Kidney (tissue), 14 donors: ENCODE data around the gene HP. TPM values are rescaled to one million over a fixed set of nuclear protein-coding genes. Genes with fewer than 3 reads are reported as not detected.

ENCODE experiments used
- DNase-seq, 5 donors: peaks; one replicate each; pipeline ENCODE4 v3.0.0-alpha.2; 2013 to 2020
- FAIRE-seq: peaks from 2 replicates; lab custom pipeline; 2012; peaks lifted over from hg19 to GRCh38; lab: Jason Lieb, UNC
- H3K27ac ChIP-seq, 2 donors: one replicate each; pipeline ENCODE4 v1.7.0; 2013; ENCODE audit warnings: low read depth in 2 of 2, low read length in 2 of 2, inconsistent platforms in 1 of 2
- H3K27me3 ChIP-seq: one replicate; pipeline ENCODE4 v1.7.1; 2013; ENCODE audit warnings: low read length, inconsistent platforms; ENCODE audit not compliant: control insufficient read depth, insufficient read depth
- H3K36me3 ChIP-seq, 3 donors: one replicate each; pipeline versions ENCODE4 v1.7.0 to v1.7.1; 2013; ENCODE audit warnings: low read length in 3 of 3, control low read depth in 1 of 3, inconsistent platforms in 1 of 3; ENCODE audit not compliant: insufficient read depth in 3 of 3, control insufficient read depth in 2 of 3
- H3K4me1 ChIP-seq, 3 donors: one replicate each; pipeline versions ENCODE4 v1.7.0 to v1.7.1; 2013; ENCODE audit warnings: low read length in 3 of 3, inconsistent platforms in 1 of 3, low read depth in 1 of 3; ENCODE audit not compliant: control insufficient read depth in 2 of 3, insufficient read depth in 2 of 3
- H3K4me3 ChIP-seq, 3 donors: one replicate each; pipeline versions ENCODE4 v1.7.0 to v1.8.1; 2013; ENCODE audit warnings: low read length in 3 of 3, control low read depth in 1 of 3, inconsistent platforms in 1 of 3
- H3K9ac ChIP-seq, 3 donors: one replicate each; pipeline versions ENCODE4 v1.7.0 to v1.7.1; 2013; ENCODE audit warnings: low read length in 3 of 3, control low read depth in 1 of 3, inconsistent platforms in 1 of 3
- H3K9me3 ChIP-seq, 3 donors: one replicate each; pipeline versions ENCODE4 v1.7.0 to v1.7.1; 2013; ENCODE audit warnings: low read length in 3 of 3, control low read depth in 1 of 3, inconsistent platforms in 1 of 3; ENCODE audit not compliant: control insufficient read depth in 2 of 3, insufficient read depth in 1 of 3
- CTCF ChIP-seq: IDR thresholded peaks from 3 replicates; pipeline ENCODE4 v1.5.1; 2012; ENCODE audit warnings: mild to moderate bottlenecking, moderate library complexity, borderline replicate concordance; ENCODE audit not compliant: insufficient read depth; ENCODE audit errors: extremely low read depth
- intact Hi-C: fragments of 100-400 bp; cut with DNase I; formaldehyde crosslinking; loops from one replicate; pipeline ENCODE4 v1.11.1; 2022
- polyA plus RNA-seq: library from polyadenylated mRNA; stranded (reverse); fragments of 350-450 nt; fragmentation: Illumina TruSeq; extraction: RNeasy Lipid Tissue Mini Kit (QIAGEN cat#74804); gene quantifications from one replicate; pipeline ENCODE4 v1.2.3, GENCODE V29; 2014; ENCODE audit warnings: low read depth, low replicate concordance; ENCODE audit not compliant: insufficient read depth
- total RNA-seq: library from RNA; stranded (reverse); fragmentation: NEBNext Ultra II Directional; extraction: Animal tissue kit (Norgen Biotek cat#: 25700); gene quantifications from one replicate; pipeline ENCODE4 v1.2.1, GENCODE V29; 2021
- donor health status: control.
- donor health status: control.
- donor health status: control.
- donor health status: control.
- donor health status: control.
- donor health status: DM: yes; HTN: yes; CAD: no.
- donor health status: Normal renal cell carcinoma (clear cell type).

The HP gene
- total and polyA plus RNA-seq, 2 donors from 2014 or later = 41.4 to 73.9 TPM

- Histone ChIP-seq H3K27ac (peak overlapping the region; percentile 79 to 86), H3K4me3 (peak overlapping the region; percentile 81 to 85 (median 85)), H3K9me3 (no peaks in the 10 kb centered on the region), H3K9ac (peak overlapping the region; percentile 53 to 87 (median 60)), H3K4me1 (peaks cover 2 to 20% (median 8%) of the 10 kb centered on the region in 3 donors), H3K27me3 (no peaks in the 10 kb centered on the region), H3K36me3 (peaks cover 4 to 38% (median 22%) of the 10 kb centered on the region in 3 donors)
- peak in 4 of 5 donors; percentile 22 to 60 (median 48) for DNase-seq
- TF ChIP-seq CTCF = no peak
- FAIRE-seq = no peak
- intact Hi-C loops = no loop called here
These were observed 38.6 kb downstream of the HP start for GRCh38 chr16:72092832-72093447.

GRCh38 chr16:72093448-72094265, 39.4 kb downstream of the HP start, which contains the start of the genes DHX38 and TXNL4B:
TSS of gene DHX38 (plus strand) at chr16:72093847. CDS start at chr16:72096158, 2,311 bp downstream.
TSS of gene TXNL4B (minus strand) at chr16:72093620. CDS start at chr16:72090749, 2,871 bp downstream.
- no peak for TF ChIP-seq CTCF
- peak within 1 kb of the TSS; percentile 81 to 86 for H3K27ac ChIP-seq
- H3K4me3 ChIP-seq = peak within 1 kb of the TSS; percentile 81 to 89 (median 85)
- intact Hi-C loops = no loop called here
- peak within 1 kb of the TSS; percentile 64 to 95 (median 88) for H3K9ac ChIP-seq
- peak; percentile 99 for FAIRE-seq
- peaks cover 4 to 35% (median 19%) of the 10 kb centered on the region in 3 donors for H3K36me3 ChIP-seq
- H3K27me3 ChIP-seq = no peaks in the 10 kb centered on the region
- peaks cover 2 to 20% (median 8%) of the 10 kb centered on the region in 3 donors for H3K4me1 ChIP-seq
- peak; percentile 97 to 100 (median 98) for DNase-seq
- H3K9me3 ChIP-seq = no peaks in the 10 kb centered on the region

GRCh38 chr16:72094266-72094610, 39.9 kb downstream of the HP start:
- FAIRE-seq (no peak), DNase-seq (no peak)
- Histone ChIP-seq H3K4me3 (peak overlapping the region; percentile 76 to 89 (median 85)), H3K27me3 (no peaks in the 10 kb centered on the region), H3K9ac (peak overlapping the region; percentile 64 to 95 (median 88)), H3K4me1 (peaks cover 2 to 20% (median 8%) of the 10 kb centered on the region in 3 donors), H3K27ac (peak overlapping the region; percentile 57 to 81), H3K36me3 (peaks cover 4 to 35% (median 20%) of the 10 kb centered on the region in 3 donors), H3K9me3 (no peaks in the 10 kb centered on the region)
- no peak for TF ChIP-seq CTCF
- intact Hi-C loops = no loop called here
